Gastroesophageal sphincter (tissue), 3 donors: ENCODE results near the gene EFEMP2.

ENCODE experiments used
- EP300 ChIP-seq: sonication (generic); formaldehyde crosslinking; IDR thresholded peaks from one replicate; pipeline ENCODE4 v1.6.1; 2017; ENCODE audit warnings: antibody characterized with exemption, mild to moderate bottlenecking
- POLR2A ChIP-seq, 2 donors: fragments of 450-650 bp; IDR thresholded peaks; one replicate each; pipeline ENCODE4 v1.6.1; 2017; ENCODE audit warnings: antibody characterized with exemption in 2 of 2, mild to moderate bottlenecking in 2 of 2, moderate library complexity in 1 of 2
- TF ChIP-seq, protein P1 (sequence below), 4 experiments: fragments of 200-600 bp in 2 of 4; fragments of 450-650 bp in 2 of 4; sonication (generic) in 1 of 4; IDR thresholded peaks; one replicate each; pipeline ENCODE4 v1.5.1; 2017 to 2019; ENCODE audit warnings: antibody characterized with exemption in 4 of 4, mild to moderate bottlenecking in 2 of 4, moderate library complexity in 2 of 4

DNA sequence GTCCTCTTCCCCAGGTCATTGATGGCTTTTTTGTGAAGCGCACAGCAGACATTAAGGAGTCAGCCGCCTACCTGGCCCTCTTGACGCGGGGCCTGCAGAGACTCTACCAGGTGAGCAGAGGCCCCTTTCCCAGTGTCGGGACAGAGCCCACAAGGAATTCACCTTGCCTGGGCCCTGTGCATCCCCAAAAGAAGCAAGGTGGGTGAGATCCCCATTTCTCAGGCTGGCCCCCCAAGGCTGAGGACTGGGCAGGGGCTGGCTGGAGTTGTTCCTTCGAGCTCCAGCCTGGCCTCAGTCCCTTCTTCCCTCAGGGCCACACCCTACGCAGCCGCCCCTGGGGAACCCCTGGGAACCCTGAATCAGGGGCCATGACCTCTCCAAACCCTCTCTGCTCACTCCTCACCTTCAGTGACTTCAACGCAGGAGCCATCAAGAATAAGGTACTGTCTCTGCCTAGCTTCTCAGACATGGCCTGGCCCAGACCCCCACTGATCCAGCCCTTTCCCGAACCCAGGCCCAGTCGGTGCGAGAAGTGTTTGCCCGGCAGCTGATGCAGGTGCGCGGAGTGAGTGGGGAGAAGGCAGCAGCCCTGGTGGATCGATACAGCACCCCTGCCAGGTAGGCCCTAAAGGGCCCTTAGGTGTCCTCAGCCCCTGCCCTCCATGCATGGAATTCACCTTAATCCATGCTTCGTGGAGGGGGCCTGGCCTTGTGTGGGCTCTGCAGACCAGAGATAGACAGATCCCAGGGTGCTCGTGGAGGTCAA lies 7.7 kb downstream of the EFEMP2 start:
- TF ChIP-seq, protein P1, sequence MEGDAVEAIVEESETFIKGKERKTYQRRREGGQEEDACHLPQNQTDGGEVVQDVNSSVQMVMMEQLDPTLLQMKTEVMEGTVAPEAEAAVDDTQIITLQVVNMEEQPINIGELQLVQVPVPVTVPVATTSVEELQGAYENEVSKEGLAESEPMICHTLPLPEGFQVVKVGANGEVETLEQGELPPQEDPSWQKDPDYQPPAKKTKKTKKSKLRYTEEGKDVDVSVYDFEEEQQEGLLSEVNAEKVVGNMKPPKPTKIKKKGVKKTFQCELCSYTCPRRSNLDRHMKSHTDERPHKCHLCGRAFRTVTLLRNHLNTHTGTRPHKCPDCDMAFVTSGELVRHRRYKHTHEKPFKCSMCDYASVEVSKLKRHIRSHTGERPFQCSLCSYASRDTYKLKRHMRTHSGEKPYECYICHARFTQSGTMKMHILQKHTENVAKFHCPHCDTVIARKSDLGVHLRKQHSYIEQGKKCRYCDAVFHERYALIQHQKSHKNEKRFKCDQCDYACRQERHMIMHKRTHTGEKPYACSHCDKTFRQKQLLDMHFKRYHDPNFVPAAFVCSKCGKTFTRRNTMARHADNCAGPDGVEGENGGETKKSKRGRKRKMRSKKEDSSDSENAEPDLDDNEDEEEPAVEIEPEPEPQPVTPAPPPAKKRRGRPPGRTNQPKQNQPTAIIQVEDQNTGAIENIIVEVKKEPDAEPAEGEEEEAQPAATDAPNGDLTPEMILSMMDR (IDR thresholded peaks at IDR 0.05), result no peak
- TF ChIP-seq POLR2A (IDR thresholded peaks at IDR 0.05), result no peak
- TF ChIP-seq EP300, result no peak
